ENCODE measurements around the gene PIK3IP1.

Gene PIK3IP1

GRCh38 chr22:31305194-31305593 is 12.9 kb upstream of the PIK3IP1 start:
- no peak overlapping the region for H2AK5ac ChIP-seq (ENCODE audit: low read depth, low read length)
- no peak overlapping the region for H2BK15ac ChIP-seq (ENCODE audit: low read length)
- no peak overlapping the region for H2BK120ac ChIP-seq (ENCODE audit: low read depth, low read length)
- no peak for DNase-seq (ENCODE audit: low spot score)
- H3K4me2 ChIP-seq (ENCODE audit: insufficient read depth, low read length, poor library complexity, severe bottlenecking), result no peak overlapping the region
- WGBS, 2 donors (ENCODE audit: extremely low coverage in 2 of 2, insufficient read length in 2 of 2, insufficient replicate concordance in 1 of 2), result no CpG with 5 or more reads among the region's 3 CpGs
- no peak overlapping the region for H2AFZ ChIP-seq (ENCODE audit: low read length)
- H3K27ac ChIP-seq (replicated peaks; ENCODE audit: low read length), result no peak overlapping the region
- H3K14ac ChIP-seq (ENCODE audit: low read length), result no peak overlapping the region
- no peak overlapping the region for H3K9ac ChIP-seq (ENCODE audit: low read depth, low read length, poor library complexity)
- H4K91ac ChIP-seq (ENCODE audit: low read depth, low read length, poor library complexity), result no peak overlapping the region
- H3K9me3 ChIP-seq (replicated peaks in 1 of 2; ENCODE audit: control insufficient read depth in 2 of 2, insufficient read depth in 1 of 2, low read depth in 1 of 2, low read length in 2 of 2), result no peaks in the 10 kb centered on the region
- H3K79me1 ChIP-seq (ENCODE audit: low read depth, low read length), result no peaks in the 10 kb centered on the region
- no peaks in the 10 kb centered on the region for H3K27me3 ChIP-seq (ENCODE audit: control insufficient read depth in 3 of 3, insufficient read depth in 3 of 3, low read depth in 1 of 3, low read length in 3 of 3)
- no peak overlapping the region for H4K8ac ChIP-seq (ENCODE audit: low read depth, low read length)
- H2BK12ac ChIP-seq (ENCODE audit: low read length), result no peak overlapping the region
- H3K18ac ChIP-seq (ENCODE audit: low read length), result no peak overlapping the region
- H3K23ac ChIP-seq (ENCODE audit: low read depth, low read length, poor library complexity), result no peak overlapping the region
- no peaks in the 10 kb centered on the region for H3K36me3 ChIP-seq (replicated peaks in 1 of 2; ENCODE audit: control insufficient read depth in 2 of 2, insufficient read depth in 2 of 2, low read length in 2 of 2)
- H3K4ac ChIP-seq (ENCODE audit: low read length), result no peak overlapping the region
- no peak overlapping the region for H2BK5ac ChIP-seq (ENCODE audit: low read length)
- no peaks in the 10 kb centered on the region for H3K4me1 ChIP-seq (ENCODE audit: control insufficient read depth in 2 of 2, insufficient read depth in 1 of 2, low read depth in 1 of 2, low read length in 2 of 2)
- H3K4me3 ChIP-seq (ENCODE audit: low read length in 2 of 2), result no peak overlapping the region

- Histone ChIP-seq H2AK5ac (ENCODE audit: low read depth, low read length) (no peak overlapping the region), H3K23ac (ENCODE audit: low read depth, low read length, poor library complexity) (no peak overlapping the region), H2BK5ac (ENCODE audit: low read length) (no peak overlapping the region), H3K4me1 (ENCODE audit: control insufficient read depth in 2 of 2, insufficient read depth in 1 of 2, low read depth in 1 of 2, low read length in 2 of 2) (no peaks in the 10 kb centered on the region), H3K79me1 (ENCODE audit: low read depth, low read length) (no peaks in the 10 kb centered on the region), H3K27ac (replicated peaks; ENCODE audit: low read length) (no peak overlapping the region), H2BK15ac (ENCODE audit: low read length) (no peak overlapping the region), H3K4me2 (ENCODE audit: insufficient read depth, low read length, poor library complexity, severe bottlenecking) (no peak overlapping the region), H2BK12ac (ENCODE audit: low read length) (no peak overlapping the region), H3K4me3 (ENCODE audit: low read length in 2 of 2) (no peak overlapping the region), H2BK120ac (ENCODE audit: low read depth, low read length) (no peak overlapping the region), H3K4ac (ENCODE audit: low read length) (no peak overlapping the region), H3K9me3 (replicated peaks in 1 of 2; ENCODE audit: control insufficient read depth in 2 of 2, insufficient read depth in 1 of 2, low read depth in 1 of 2, low read length in 2 of 2) (no peaks in the 10 kb centered on the region), H3K36me3 (replicated peaks in 1 of 2; ENCODE audit: control insufficient read depth in 2 of 2, insufficient read depth in 2 of 2, low read length in 2 of 2) (no peaks in the 10 kb centered on the region), H3K27me3 (ENCODE audit: control insufficient read depth in 3 of 3, insufficient read depth in 3 of 3, low read depth in 1 of 3, low read length in 3 of 3) (no peaks in the 10 kb centered on the region), H2AFZ (ENCODE audit: low read length) (no peak overlapping the region), H4K91ac (ENCODE audit: low read depth, low read length, poor library complexity) (no peak overlapping the region), H4K8ac (ENCODE audit: low read depth, low read length) (no peak overlapping the region), H3K14ac (ENCODE audit: low read length) (no peak overlapping the region), H3K18ac (ENCODE audit: low read length) (no peak overlapping the region), H3K9ac (ENCODE audit: low read depth, low read length, poor library complexity) (no peak overlapping the region)
- WGBS, 2 donors (ENCODE audit: extremely low coverage in 2 of 2, insufficient read length in 2 of 2, insufficient replicate concordance in 1 of 2), result no CpG with 5 or more reads among the region's 3 CpGs
- DNase-seq (ENCODE audit: low spot score), result no peak
Measured at GRCh38 chr22:31302537-31302936, 10.2 kb upstream of the PIK3IP1 start.

GRCh38 chr22:31302006-31302405 is 9.7 kb upstream of the PIK3IP1 start:
- Histone ChIP-seq H2BK5ac (ENCODE audit: low read length) (no peak overlapping the region), H3K27ac (replicated peaks; ENCODE audit: low read length) (no peak overlapping the region), H3K23ac (ENCODE audit: low read depth, low read length, poor library complexity) (no peak overlapping the region), H3K4me2 (ENCODE audit: insufficient read depth, low read length, poor library complexity, severe bottlenecking) (no peak overlapping the region), H2AFZ (ENCODE audit: low read length) (no peak overlapping the region), H3K27me3 (ENCODE audit: control insufficient read depth in 3 of 3, insufficient read depth in 3 of 3, low read depth in 1 of 3, low read length in 3 of 3) (no peaks in the 10 kb centered on the region), H3K4ac (ENCODE audit: low read length) (no peak overlapping the region), H3K9ac (ENCODE audit: low read depth, low read length, poor library complexity) (no peak overlapping the region), H2AK5ac (ENCODE audit: low read depth, low read length) (no peak overlapping the region), H3K4me1 (ENCODE audit: control insufficient read depth in 2 of 2, insufficient read depth in 1 of 2, low read depth in 1 of 2, low read length in 2 of 2) (peaks cover 0 to 2% of the 10 kb centered on the region in 2 donors), H3K79me1 (ENCODE audit: low read depth, low read length) (no peaks in the 10 kb centered on the region), H3K4me3 (ENCODE audit: low read length in 2 of 2) (no peak overlapping the region), H3K14ac (ENCODE audit: low read length) (no peak overlapping the region), H3K9me3 (replicated peaks in 1 of 2; ENCODE audit: control insufficient read depth in 2 of 2, insufficient read depth in 1 of 2, low read depth in 1 of 2, low read length in 2 of 2) (no peaks in the 10 kb centered on the region), H4K8ac (ENCODE audit: low read depth, low read length) (no peak overlapping the region), H2BK120ac (ENCODE audit: low read depth, low read length) (no peak overlapping the region), H2BK15ac (ENCODE audit: low read length) (no peak overlapping the region), H2BK12ac (ENCODE audit: low read length) (no peak overlapping the region), H4K91ac (ENCODE audit: low read depth, low read length, poor library complexity) (no peak overlapping the region), H3K36me3 (replicated peaks in 1 of 2; ENCODE audit: control insufficient read depth in 2 of 2, insufficient read depth in 2 of 2, low read length in 2 of 2) (no peaks in the 10 kb centered on the region), H3K18ac (ENCODE audit: low read length) (no peak overlapping the region)
- DNase-seq (ENCODE audit: low spot score), result no peak

- Histone ChIP-seq H2AK5ac (ENCODE audit: low read depth, low read length) (no peak overlapping the region), H3K79me1 (ENCODE audit: low read depth, low read length) (no peaks in the 10 kb centered on the region), H3K4ac (ENCODE audit: low read length) (no peak overlapping the region), H3K9ac (ENCODE audit: low read depth, low read length, poor library complexity) (no peak overlapping the region), H3K4me1 (ENCODE audit: control insufficient read depth in 2 of 2, insufficient read depth in 1 of 2, low read depth in 1 of 2, low read length in 2 of 2) (peaks cover 0 to 10% of the 10 kb centered on the region in 2 donors), H3K4me3 (ENCODE audit: low read length in 2 of 2) (no peak overlapping the region), H3K36me3 (replicated peaks in 1 of 2; ENCODE audit: control insufficient read depth in 2 of 2, insufficient read depth in 2 of 2, low read length in 2 of 2) (no peaks in the 10 kb centered on the region), H4K8ac (ENCODE audit: low read depth, low read length) (no peak overlapping the region), H3K23ac (ENCODE audit: low read depth, low read length, poor library complexity) (no peak overlapping the region), H2BK15ac (ENCODE audit: low read length) (no peak overlapping the region), H2BK12ac (ENCODE audit: low read length) (no peak overlapping the region), H2BK120ac (ENCODE audit: low read depth, low read length) (no peak overlapping the region), H4K91ac (ENCODE audit: low read depth, low read length, poor library complexity) (no peak overlapping the region), H3K27ac (replicated peaks; ENCODE audit: low read length) (no peak overlapping the region), H3K27me3 (ENCODE audit: control insufficient read depth in 3 of 3, insufficient read depth in 3 of 3, low read depth in 1 of 3, low read length in 3 of 3) (no peaks in the 10 kb centered on the region), H3K18ac (ENCODE audit: low read length) (no peak overlapping the region), H2AFZ (ENCODE audit: low read length) (no peak overlapping the region), H3K14ac (ENCODE audit: low read length) (no peak overlapping the region), H2BK5ac (ENCODE audit: low read length) (no peak overlapping the region), H3K4me2 (ENCODE audit: insufficient read depth, low read length, poor library complexity, severe bottlenecking) (no peak overlapping the region), H3K9me3 (replicated peaks in 1 of 2; ENCODE audit: control insufficient read depth in 2 of 2, insufficient read depth in 1 of 2, low read depth in 1 of 2, low read length in 2 of 2) (no peaks in the 10 kb centered on the region)
- WGBS, 2 donors (ENCODE audit: extremely low coverage in 2 of 2, insufficient read length in 2 of 2, insufficient replicate concordance in 1 of 2), result no CpG with 5 or more reads among the region's 3 CpGs
- DNase-seq (ENCODE audit: low spot score), result no peak
Measured at GRCh38 chr22:31300896-31301295, 8.6 kb upstream of the PIK3IP1 start.

All from neuronal stem cell (in vitro differentiated cells).